DOHH2 (cell line): ENCODE results near the gene AGRN.

ENCODE experiments used
- H3F3A ChIP-seq: fragments of 200-600 bp; sonication (generic), shearing (Covaris generic); 2 replicates; pipeline ENCODE4 v1.6.0; 2016; ENCODE audit warnings: antibody characterized with exemption, mild to moderate bottlenecking; ENCODE audit not compliant: control insufficient read depth, insufficient read depth
- H3K27ac ChIP-seq: fragments of 200-600 bp; sonication (generic); 2 replicates; pipeline ENCODE4 v1.5.1; 2014; ENCODE audit warnings: low read depth, mild to moderate bottlenecking, low read length, moderate library complexity
- H3K27me3 ChIP-seq: fragments of 200-600 bp; sonication (generic); 2 replicates; pipeline ENCODE4 v1.6.1; 2014; ENCODE audit warnings: mild to moderate bottlenecking, low read length, mixed read lengths; ENCODE audit not compliant: control insufficient read depth
- H3K36me3 ChIP-seq: fragments of 200-600 bp; sonication (generic); 2 replicates; pipeline ENCODE4 v1.6.1; 2014; ENCODE audit warnings: mild to moderate bottlenecking, low read length, moderate library complexity, mixed read lengths; ENCODE audit not compliant: control insufficient read depth
- H3K4me1 ChIP-seq: fragments of 200-600 bp; sonication (generic); 2 replicates; pipeline ENCODE4 v1.6.1; 2014; ENCODE audit warnings: mild to moderate bottlenecking, low read length, mixed read lengths; ENCODE audit not compliant: control insufficient read depth
- H3K4me2 ChIP-seq: fragments of 200-600 bp; sonication (generic); 2 replicates; pipeline ENCODE4 v1.6.0; 2014; ENCODE audit warnings: mild to moderate bottlenecking, low read length, moderate library complexity
- H3K4me3 ChIP-seq: fragments of 200-600 bp; sonication (generic); 2 replicates; pipeline ENCODE4 v1.5.1; 2014; ENCODE audit warnings: mild to moderate bottlenecking, low read length, mixed read lengths
- H3K79me2 ChIP-seq: fragments of 200-600 bp; sonication (generic); 2 replicates; pipeline ENCODE4 v1.6.1; 2014; ENCODE audit warnings: mild to moderate bottlenecking, low read length, mixed read lengths; ENCODE audit not compliant: control insufficient read depth
- H3K9me2 ChIP-seq: fragments of 200-600 bp; sonication (generic); replicated peaks from 2 replicates; pipeline ENCODE4 v1.6.1; 2014; ENCODE audit warnings: mild to moderate bottlenecking, low read length, mixed read lengths; ENCODE audit not compliant: control insufficient read depth
- H3K9me3 ChIP-seq: fragments of 200-600 bp; sonication (generic); 2 replicates; pipeline ENCODE4 v1.6.1; 2014; ENCODE audit warnings: antibody characterized with exemption, low read length, mixed read lengths; ENCODE audit not compliant: control insufficient read depth, insufficient read depth
- H4K20me1 ChIP-seq: fragments of 200-600 bp; sonication (generic); 2 replicates; pipeline ENCODE4 v1.6.0; 2014; ENCODE audit warnings: low read depth, mild to moderate bottlenecking, antibody characterized with exemption, low read length, moderate library complexity; ENCODE audit not compliant: control insufficient read depth, insufficient read depth
- CTCF ChIP-seq: fragments of 200-600 bp; sonication (generic); IDR thresholded peaks from one replicate; pipeline ENCODE4 v1.5.1; 2014; ENCODE audit warnings: antibody characterized with exemption, mild to moderate bottlenecking, low read depth, low read length; ENCODE audit not compliant: poor library complexity, severe bottlenecking
- EZH2phosphoT487 ChIP-seq: fragments of 200-600 bp; sonication (generic); IDR thresholded peaks from 2 replicates; pipeline ENCODE4 v1.6.1; 2017; ENCODE audit warnings: borderline replicate concordance, mild to moderate bottlenecking, antibody characterized with exemption, low read length, moderate library complexity, mixed read lengths

The AGRN gene

GRCh38 chr1:1040004-1040991 lies 20.4 kb downstream of the AGRN start:
- Histone ChIP-seq H3K27ac (no peak overlapping the region), H3K79me2 (no peaks in the 10 kb centered on the region), H3K36me3 (no peaks in the 10 kb centered on the region), H3K4me1 (peaks cover 23% of the 10 kb centered on the region), H3K9me3 (no peaks in the 10 kb centered on the region), H3F3A (no peaks in the 10 kb centered on the region), H3K27me3 (peaks cover 49% of the 10 kb centered on the region), H3K9me2 (no peaks in the 10 kb centered on the region), H3K4me2 (peak overlapping the region; percentile 65), H3K4me3 (peak overlapping the region; percentile 58; the same call in 1 of the 2 replicates), H4K20me1 (no peaks in the 10 kb centered on the region; the same call in 1 of the 2 replicates)
- peak; percentile 61; the same call in 1 of the 2 replicates for TF ChIP-seq EZH2phosphoT487
- no peak for TF ChIP-seq CTCF

- Histone ChIP-seq H3K9me2 (no peaks in the 10 kb centered on the region), H3K9me3 (no peaks in the 10 kb centered on the region), H3K4me3 (no peak overlapping the region), H3K79me2 (no peaks in the 10 kb centered on the region), H3F3A (no peaks in the 10 kb centered on the region), H4K20me1 (no peaks in the 10 kb centered on the region; the same call in 1 of the 2 replicates), H3K4me1 (peaks cover 23% of the 10 kb centered on the region), H3K27ac (no peak overlapping the region), H3K36me3 (no peaks in the 10 kb centered on the region), H3K4me2 (no peak overlapping the region), H3K27me3 (peaks cover 44% of the 10 kb centered on the region)
- TF ChIP-seq CTCF, result no peak
- no peak for TF ChIP-seq EZH2phosphoT487
Measured at GRCh38 chr1:1041092-1041523, 21.2 kb downstream of the AGRN start.

GRCh38 chr1:1041873-1042272 lies 22.0 kb downstream of the AGRN start:
- H3K4me1 ChIP-seq, result peaks cover 23% of the 10 kb centered on the region
- no peaks in the 10 kb centered on the region; the same call in 1 of the 2 replicates for H4K20me1 ChIP-seq
- no peak overlapping the region for H3K4me3 ChIP-seq
- no peaks in the 10 kb centered on the region for H3K36me3 ChIP-seq
- H3K27ac ChIP-seq, result no peak overlapping the region
- H3K27me3 ChIP-seq, result peaks cover 36% of the 10 kb centered on the region
- no peaks in the 10 kb centered on the region for H3K9me3 ChIP-seq
- TF ChIP-seq CTCF (no peak), EZH2phosphoT487 (no peak)
- no peak overlapping the region for H3K4me2 ChIP-seq
- H3F3A ChIP-seq, result no peaks in the 10 kb centered on the region
- H3K9me2 ChIP-seq, result no peaks in the 10 kb centered on the region
- no peaks in the 10 kb centered on the region for H3K79me2 ChIP-seq
